ENCODE measurements around the gene ABAT. TPM values are rescaled to one million over a fixed set of nuclear protein-coding genes. Genes with fewer than 3 reads are reported as not detected.

The ABAT gene
- total RNA-seq, 4 donors from 2014 or later, result 9.6 to 24.0 (median 21.3) TPM

DNA sequence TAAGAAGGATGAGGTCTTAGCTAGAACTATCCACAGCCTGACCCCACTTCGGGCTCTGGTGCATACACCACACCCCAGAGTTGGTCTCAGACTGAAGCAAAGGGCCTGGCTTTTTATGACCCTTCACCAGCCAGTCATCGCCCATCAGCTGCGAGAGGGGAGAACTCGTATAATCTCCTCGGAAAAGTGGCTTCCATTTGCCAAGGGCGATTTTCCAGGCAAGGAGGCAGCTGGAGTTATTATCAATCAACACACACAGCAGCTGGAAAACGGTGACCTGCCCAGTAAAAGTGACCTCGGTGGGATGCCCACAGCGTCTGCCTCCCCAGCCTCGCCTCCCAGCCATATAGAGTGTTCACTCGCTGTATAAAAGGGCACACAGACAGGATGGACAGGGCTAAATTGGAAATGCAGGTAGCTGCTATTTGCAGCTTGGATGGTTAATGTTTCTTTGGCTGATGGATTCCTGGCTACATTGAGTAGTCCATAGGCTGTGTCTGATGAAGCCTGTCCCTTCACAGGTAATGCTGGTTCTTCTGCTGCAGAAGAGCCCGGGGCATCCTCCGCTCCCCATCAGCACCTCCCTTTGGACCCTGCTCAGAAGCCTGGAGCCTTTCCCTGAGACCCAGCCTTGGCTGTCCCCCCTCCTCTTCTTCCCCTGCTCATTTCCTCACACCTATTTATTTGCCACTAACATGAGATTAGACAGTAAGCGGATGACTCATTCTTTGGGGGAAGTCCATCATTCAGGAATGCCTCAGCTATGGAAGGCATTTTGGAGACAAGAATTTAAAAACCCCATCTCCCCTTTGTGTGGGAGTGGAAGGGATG, 77.3 kb downstream of the ABAT start:
- no peak overlapping the region for H3K27ac ChIP-seq
- TF ChIP-seq, protein P1, sequence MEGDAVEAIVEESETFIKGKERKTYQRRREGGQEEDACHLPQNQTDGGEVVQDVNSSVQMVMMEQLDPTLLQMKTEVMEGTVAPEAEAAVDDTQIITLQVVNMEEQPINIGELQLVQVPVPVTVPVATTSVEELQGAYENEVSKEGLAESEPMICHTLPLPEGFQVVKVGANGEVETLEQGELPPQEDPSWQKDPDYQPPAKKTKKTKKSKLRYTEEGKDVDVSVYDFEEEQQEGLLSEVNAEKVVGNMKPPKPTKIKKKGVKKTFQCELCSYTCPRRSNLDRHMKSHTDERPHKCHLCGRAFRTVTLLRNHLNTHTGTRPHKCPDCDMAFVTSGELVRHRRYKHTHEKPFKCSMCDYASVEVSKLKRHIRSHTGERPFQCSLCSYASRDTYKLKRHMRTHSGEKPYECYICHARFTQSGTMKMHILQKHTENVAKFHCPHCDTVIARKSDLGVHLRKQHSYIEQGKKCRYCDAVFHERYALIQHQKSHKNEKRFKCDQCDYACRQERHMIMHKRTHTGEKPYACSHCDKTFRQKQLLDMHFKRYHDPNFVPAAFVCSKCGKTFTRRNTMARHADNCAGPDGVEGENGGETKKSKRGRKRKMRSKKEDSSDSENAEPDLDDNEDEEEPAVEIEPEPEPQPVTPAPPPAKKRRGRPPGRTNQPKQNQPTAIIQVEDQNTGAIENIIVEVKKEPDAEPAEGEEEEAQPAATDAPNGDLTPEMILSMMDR (IDR thresholded peaks at IDR 0.05), result no peak
- TF ChIP-seq EP300 (IDR thresholded peaks at IDR 0.05), result no peak
- TF ChIP-seq POLR2A (IDR thresholded peaks at IDR 0.05), result no peak
- H3K4me3 ChIP-seq, result no peak overlapping the region
- no peaks in the 10 kb centered on the region for H3K27me3 ChIP-seq
- no peaks in the 10 kb centered on the region for H3K9me3 ChIP-seq
- H3K36me3 ChIP-seq, result peaks cover 0 to 57% (median 0%) of the 10 kb centered on the region in 3 donors
- no peak for DNase-seq (ENCODE audit: low spot score in 2 of 2)
- H3K4me1 ChIP-seq, result no peaks in the 10 kb centered on the region
- WGBS, 2 donors, result 70 to 81% methylated on average over 14 of the region's 14 CpGs

DNA sequence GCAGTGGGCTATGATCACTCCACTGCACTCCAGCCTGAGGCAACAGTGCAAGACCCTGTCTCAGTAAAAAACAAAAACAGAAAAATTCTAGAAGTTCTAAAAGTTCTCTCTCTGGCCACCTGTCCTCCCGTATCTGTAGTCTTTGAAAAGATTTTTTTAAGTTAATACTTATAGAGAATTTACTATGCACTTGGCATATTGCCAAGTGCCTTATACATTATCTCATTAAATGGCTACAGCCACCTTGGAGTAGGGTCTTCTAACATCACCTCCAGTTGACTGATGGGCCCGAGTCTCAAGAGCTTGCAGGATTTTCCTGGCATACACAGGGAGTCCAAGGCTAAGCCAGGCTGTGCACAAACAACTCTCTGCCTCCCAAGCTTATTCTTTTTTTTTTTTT, 78.3 kb downstream of the ABAT start:
- TF ChIP-seq, protein P1 (IDR thresholded peaks at IDR 0.05), result no peak
- TF ChIP-seq EP300 (IDR thresholded peaks at IDR 0.05) (no peak), POLR2A (IDR thresholded peaks at IDR 0.05) (no peak)
- Histone ChIP-seq H3K9me3 (no peaks in the 10 kb centered on the region), H3K4me1 (no peaks in the 10 kb centered on the region), H3K27me3 (no peaks in the 10 kb centered on the region), H3K4me3 (no peak overlapping the region), H3K27ac (no peak overlapping the region), H3K36me3 (peaks cover 0 to 62% (median 0%) of the 10 kb centered on the region in 3 donors)
- WGBS, 2 donors, result 38 to 44% methylated on average over 2 of the region's 2 CpGs
- DNase-seq (ENCODE audit: low spot score in 2 of 2), result no peak

DNA sequence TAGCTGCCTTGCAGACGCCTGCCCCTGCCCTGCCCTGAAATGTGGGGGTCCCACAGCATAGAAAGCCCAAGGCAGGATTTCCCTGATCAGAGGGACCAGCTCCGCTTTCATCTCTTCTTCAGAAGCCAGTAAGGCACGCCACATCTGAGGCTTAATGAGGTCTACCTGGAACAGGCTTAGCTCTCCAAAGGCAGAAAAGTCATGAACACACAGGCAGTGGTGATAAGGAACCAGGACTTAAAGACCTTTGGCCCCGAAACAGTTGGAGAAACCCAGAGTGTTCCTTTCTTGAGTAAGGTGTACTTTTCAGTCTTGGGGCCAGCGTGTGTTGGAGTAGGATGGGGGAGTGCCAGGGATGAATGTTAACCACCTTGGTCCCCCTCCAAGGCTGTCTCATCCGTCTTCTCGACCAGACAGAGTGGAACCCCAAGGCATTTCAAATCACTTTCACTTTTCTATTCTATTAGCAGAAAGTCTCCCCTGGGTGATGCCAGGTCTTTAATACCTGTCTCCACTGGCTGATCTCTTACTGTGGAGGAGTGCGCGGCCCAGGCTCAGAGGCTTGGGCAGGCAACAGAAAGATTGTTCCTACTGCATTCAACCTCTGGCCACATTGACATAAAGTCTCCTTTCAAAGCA, 79.1 kb downstream of the ABAT start:
- no peak overlapping the region for H3K27ac ChIP-seq
- no peaks in the 10 kb centered on the region for H3K9me3 ChIP-seq
- no peak overlapping the region for H3K4me3 ChIP-seq
- no peak for TF ChIP-seq POLR2A (IDR thresholded peaks at IDR 0.05)
- no peak for TF ChIP-seq EP300 (IDR thresholded peaks at IDR 0.05)
- TF ChIP-seq, protein P1 (IDR thresholded peaks at IDR 0.05), result no peak
- DNase-seq (ENCODE audit: low spot score in 2 of 2), result no peak
- 71 to 75% methylated on average over 9 of the region's 9 CpGs for WGBS, 2 donors
- H3K36me3 ChIP-seq, result peaks cover 0 to 67% (median 0%) of the 10 kb centered on the region in 3 donors
- no peaks in the 10 kb centered on the region for H3K27me3 ChIP-seq
- H3K4me1 ChIP-seq, result no peaks in the 10 kb centered on the region

DNA sequence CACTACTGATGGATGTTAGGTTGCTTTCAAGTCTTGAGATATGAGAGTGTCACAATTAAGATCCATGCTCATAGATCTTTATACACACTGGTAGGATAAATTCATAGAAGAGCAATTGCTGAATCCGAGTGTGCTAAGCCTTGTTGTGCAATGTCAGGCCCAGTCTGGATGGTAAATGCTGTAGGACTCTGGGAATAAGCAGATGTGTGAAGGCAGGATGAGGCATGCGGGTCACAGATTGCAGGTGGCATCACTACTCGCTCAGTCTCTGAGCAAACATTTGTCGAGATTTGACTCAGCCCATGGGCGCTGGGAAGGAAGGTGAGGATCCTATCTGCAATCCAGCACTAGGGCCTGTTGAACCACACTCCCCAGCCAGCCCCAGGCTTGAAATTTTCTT, 82.3 kb downstream of the ABAT start:
- Histone ChIP-seq H3K4me3 (no peak overlapping the region), H3K9me3 (no peaks in the 10 kb centered on the region), H3K27ac (no peak overlapping the region), H3K36me3 (peaks cover 0 to 73% (median 0%) of the 10 kb centered on the region in 3 donors), H3K4me1 (no peaks in the 10 kb centered on the region), H3K27me3 (no peaks in the 10 kb centered on the region)
- TF ChIP-seq POLR2A (IDR thresholded peaks at IDR 0.05), result no peak
- TF ChIP-seq, protein P1 (IDR thresholded peaks at IDR 0.05), result no peak
- TF ChIP-seq EP300 (IDR thresholded peaks at IDR 0.05), result no peak
- DNase-seq (ENCODE audit: low spot score in 2 of 2), result no peak
- 95 to 96% methylated on average over 5 of the region's 5 CpGs for WGBS, 2 donors

DNA sequence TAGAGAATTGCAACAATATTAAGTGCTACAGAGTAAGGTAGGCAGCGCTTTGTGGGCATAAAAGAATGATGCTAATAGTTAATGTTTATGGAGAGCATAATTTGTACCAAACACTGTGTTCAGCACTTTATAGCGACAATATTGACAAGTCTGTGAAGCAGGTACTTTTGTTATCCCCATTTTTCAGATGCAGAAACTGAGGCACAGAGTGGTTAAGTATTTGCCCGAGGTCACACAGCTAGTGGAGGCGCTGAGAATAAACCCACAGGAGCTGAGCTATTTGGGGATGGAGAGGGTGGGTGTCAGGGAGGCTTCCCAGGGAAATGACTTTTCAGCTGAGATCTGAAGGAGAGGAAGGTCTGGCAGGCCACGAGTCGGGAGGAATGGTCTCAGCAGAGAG, 83.6 kb downstream of the ABAT start:
- Histone ChIP-seq H3K4me1 (no peaks in the 10 kb centered on the region), H3K36me3 (peaks cover 0 to 72% (median 0%) of the 10 kb centered on the region in 3 donors), H3K4me3 (no peak overlapping the region), H3K27ac (no peak overlapping the region), H3K9me3 (no peaks in the 10 kb centered on the region), H3K27me3 (no peaks in the 10 kb centered on the region)
- TF ChIP-seq, protein P1 (IDR thresholded peaks at IDR 0.05), result no peak
- TF ChIP-seq EP300 (IDR thresholded peaks at IDR 0.05) (no peak), POLR2A (IDR thresholded peaks at IDR 0.05) (no peak)
- no peak for DNase-seq (ENCODE audit: low spot score in 2 of 2)
- WGBS, 2 donors, result 88 to 93% methylated on average over 6 of the region's 6 CpGs

Measured in tibial nerve (tissue), 4 donors.